Pulmonary artery endothelial cell (primary cell): ENCODE results near the gene SLC6A12. TPM values are rescaled to one million over a fixed set of nuclear protein-coding genes. Genes with fewer than 3 reads are reported as not detected.

ENCODE experiments used
- DNase-seq: peaks from one replicate; pipeline ENCODE4 v3.0.0-alpha.2; 2011; ENCODE audit warnings: low read depth, low spot score
- total RNA-seq: library from RNA; depleted of rRNA; stranded (reverse); fragments of >200 nt; gene quantifications from 2 replicates; pipeline ENCODE4 v1.2.3, GENCODE V29; 2014

The SLC6A12 gene
- total RNA-seq, 1 donor from 2014 or later, result not detected

DNA sequence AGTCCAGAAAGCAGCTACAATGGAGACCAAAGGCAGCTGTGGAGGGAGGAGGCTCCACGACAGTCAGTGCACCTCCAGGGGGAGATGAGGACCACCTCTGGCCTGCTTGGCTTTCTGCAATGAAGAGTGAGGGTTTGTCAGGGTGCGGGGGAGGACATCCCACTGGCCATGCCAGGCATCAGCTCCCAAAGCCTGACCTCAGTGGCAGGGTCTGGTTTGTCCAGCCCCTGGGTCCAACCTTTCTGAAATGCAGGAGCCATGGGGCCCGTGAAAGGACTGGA lies 35.2 kb downstream of the SLC6A12 start:
- no peak for DNase-seq

DNA sequence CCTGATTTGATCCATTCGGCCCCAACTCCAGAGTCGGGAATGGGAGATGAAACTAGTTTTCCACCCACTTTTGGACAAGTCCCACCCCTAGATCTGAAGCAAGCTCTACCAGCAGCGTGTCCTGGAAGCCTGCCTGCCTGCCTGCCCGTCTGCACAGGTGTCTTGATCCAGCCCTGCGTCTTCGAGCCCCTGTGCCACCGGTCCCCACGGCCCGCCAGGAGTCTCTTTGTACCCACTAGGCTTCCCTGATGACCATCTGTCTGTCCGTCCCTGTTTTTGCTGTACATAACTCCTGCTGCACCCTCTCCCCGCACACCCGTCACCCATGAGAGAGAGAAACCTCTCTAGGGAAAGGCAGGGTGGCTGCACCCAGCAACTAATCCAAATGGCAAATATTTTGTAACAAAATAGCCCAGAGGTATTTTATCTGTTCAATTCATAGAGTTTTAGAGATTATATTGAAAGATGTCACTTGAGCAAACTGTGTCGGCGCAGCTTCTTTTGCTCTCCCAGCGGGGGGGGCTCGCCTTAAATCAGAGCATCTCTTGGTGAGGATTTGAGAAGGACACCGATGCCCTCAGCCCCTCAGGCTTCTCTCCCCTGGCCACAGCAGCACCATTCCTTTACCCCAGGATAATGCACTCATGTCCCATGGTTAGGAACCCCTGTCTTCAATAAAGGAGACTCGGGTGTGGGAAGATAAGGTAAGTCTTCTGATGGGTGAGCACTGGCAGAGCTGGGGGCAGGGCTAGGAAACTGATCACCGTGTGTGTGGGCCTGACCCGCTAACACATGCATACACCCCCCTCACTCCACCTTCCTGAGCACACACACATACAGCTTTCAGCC lies 35.8 kb downstream of the SLC6A12 start:
- no peak for DNase-seq

GRCh38 chr12:177336-177979 lies 36.5 kb downstream of the SLC6A12 start:
- DNase-seq, result no peak

DNA sequence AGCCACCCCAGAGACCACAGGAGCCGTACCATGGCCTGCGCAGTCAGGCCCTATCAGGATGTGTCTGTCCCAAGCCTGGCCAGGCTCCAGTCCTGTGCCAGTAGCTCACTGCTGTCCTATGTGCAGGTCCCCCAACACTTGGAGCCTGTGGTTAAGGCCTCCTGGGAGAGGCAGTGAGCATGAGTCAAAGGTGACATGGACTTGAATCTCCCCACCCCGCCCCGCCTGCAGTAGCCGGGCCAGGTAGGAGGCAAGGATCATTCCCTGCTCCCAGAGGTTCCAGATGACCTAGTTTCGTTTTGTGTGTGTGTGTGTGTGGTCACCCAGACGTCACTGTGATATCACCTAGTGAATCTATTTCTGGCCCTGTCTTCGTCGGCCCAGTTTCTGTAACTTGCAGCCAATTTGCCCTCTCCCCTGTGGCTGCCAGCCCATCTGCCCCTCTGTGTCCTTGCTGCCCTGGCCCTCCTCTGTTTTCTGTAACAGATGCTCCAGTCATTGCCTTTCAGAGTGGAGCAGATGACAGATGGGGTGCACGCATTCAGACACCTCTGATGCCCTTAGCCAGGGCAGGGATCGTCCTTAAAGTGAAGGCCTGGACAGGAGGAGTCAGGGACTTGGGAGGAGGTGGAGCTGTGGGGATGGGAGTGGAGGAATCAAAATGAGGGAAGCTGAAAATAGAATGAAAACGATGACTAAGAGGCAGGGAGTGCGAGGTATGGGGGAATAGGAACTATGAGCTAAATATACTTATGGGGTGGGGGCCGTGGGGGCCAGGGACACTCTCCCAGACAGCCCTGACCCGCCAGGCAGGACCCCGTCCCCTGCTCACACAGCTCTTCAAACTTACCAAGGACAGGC lies 37.4 kb downstream of the SLC6A12 start:
- DNase-seq, result no peak

DNA sequence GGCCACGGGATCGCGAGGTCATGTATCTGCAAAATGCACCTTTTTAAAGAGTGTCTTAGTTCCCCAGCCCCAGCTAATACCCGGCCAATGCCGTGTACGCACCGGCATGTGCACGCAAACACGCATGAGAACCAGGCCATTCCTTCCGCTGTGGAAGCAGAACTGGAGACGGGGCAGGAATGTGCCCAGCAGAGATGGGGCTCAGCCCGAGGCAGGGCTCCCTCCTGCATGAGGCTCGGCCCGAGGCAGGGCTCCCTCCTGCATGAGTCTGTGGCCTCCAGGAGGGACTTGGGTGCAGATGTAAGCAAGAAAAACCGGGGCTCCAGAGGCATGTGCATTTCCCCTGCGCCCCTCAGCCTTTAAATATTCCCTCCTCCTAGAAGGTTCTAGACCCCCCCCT lies 38.2 kb downstream of the SLC6A12 start:
- DNase-seq, result no peak

- DNase-seq, result no peak
Observed at GRCh38 chr12:175250-175649, 38.7 kb downstream of the SLC6A12 start.

DNA sequence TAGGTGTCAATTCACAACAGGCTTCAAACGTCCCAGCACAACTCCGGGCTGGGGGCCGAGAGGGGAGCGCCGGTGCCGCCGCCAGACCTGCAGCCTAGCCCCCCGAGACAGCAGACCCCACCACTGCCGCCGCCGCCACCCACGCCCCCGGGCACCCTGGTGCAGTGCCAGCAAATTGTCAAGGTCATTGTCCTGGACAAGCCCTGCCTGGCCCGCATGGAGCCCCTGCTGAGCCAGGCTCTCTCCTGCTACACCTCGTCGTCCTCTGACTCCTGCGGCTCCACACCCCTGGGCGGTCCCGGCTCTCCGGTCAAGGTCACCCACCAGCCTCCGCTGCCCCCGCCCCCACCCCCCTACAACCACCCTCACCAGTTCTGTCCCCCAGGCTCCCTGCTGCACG lies 39.4 kb downstream of the SLC6A12 start:
- no peak for DNase-seq

DNA sequence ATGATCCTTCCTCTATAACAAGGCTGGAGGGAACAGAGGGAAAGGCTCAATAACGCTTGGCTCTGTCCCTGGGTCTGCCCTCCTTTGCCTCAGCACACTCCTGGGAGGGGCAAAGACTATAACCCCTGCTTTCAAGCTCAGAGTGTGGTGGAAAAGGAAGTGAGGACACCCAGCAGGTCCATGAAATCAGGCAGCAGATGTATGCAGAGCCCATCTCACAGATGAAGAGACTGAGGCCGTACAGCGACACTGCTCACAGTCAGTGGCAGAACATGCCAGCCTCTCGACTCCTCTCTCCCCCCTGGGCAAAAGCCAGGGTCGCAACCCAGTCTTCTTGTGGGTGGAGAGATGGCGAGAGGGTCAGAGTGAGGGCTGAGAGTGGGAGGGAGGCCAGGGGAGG lies 39.8 kb downstream of the SLC6A12 start:
- no peak for DNase-seq

DNA sequence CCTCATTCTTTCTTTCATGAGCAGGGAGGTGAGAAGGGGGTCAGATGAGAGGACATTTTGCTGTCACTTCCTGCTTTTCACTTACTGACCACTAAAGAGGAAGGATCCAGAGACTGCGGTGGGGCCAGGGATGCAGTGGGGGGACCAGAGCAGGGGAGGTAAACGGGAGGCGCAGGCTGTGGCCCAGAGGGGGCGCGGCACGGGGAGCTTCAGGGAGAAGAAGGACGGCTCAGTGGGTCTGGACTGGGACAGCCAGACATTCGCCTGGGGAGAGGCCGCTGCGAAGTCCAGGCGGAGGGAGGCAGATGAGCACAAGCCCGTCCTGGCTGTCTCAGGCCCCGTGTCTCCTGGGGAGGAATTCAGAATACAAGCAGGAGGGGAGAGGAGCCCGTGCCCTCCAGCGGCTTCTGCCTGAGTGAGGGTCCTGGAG lies 41.2 kb downstream of the SLC6A12 start:
- no peak for DNase-seq

DNA sequence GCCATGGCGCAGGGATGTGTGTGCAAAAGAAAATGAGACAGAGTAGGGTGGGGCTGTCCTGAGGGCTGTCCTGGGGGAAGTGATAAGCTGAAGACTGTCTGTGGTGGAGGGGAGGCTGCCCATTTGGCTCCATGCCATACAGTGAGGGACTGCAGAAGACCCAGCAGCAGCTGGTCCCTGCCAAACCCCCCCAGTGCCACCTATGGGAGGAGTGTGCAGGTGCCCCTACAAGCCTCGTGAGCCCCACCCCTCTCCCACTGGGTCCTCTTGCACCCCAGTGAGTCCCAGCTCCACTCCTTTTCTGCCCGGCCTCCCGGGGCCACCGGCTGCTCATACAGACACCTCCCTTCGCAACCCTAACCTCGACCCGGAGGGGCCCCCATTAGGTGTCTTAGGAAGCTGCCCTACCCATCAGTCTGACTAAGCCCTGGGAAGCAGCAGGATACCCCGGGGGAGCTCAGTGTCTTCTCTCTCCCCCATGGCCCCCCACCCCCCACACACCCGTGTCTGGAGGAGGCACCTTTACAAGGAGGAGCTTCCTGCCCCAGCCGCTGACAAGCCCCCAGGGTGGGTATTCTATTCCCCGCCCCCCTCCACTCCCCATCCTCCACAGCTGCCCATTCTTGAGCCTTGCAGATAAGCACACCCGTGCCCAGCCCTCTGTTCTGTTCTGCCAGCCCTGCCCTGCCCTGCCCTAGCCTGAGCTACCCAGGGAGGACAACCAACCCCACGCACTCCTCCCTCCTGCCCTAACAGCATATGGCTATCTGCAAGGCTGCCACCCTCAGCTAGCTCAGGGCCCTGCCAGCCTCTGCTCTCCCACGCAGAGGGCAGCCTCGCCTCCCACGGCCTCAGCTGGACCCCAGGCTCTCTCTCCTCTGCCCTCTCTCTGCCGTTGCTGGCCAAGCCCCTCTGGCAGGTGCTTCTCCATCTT lies 41.9 kb downstream of the SLC6A12 start:
- DNase-seq, result no peak

DNA sequence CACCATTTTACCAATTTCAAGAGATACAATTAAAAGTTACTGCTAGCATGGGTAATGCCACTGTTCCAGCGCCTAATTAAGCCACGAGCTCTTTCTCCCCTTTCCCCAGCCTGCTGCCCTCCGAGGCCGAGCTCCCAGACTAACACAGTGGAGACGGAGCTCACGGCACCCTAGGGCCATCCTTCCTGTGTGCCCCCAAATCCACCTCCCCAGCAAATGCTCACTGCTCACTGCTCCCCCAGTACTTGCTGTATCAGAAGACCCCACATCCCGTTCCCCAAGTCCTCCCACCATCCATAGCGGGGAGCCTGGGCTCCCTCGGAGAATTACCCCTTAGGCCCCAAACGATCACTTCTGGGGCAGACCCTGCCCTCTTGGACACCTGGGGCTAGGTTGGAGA lies 42.7 kb downstream of the SLC6A12 start:
- no peak for DNase-seq

DNA sequence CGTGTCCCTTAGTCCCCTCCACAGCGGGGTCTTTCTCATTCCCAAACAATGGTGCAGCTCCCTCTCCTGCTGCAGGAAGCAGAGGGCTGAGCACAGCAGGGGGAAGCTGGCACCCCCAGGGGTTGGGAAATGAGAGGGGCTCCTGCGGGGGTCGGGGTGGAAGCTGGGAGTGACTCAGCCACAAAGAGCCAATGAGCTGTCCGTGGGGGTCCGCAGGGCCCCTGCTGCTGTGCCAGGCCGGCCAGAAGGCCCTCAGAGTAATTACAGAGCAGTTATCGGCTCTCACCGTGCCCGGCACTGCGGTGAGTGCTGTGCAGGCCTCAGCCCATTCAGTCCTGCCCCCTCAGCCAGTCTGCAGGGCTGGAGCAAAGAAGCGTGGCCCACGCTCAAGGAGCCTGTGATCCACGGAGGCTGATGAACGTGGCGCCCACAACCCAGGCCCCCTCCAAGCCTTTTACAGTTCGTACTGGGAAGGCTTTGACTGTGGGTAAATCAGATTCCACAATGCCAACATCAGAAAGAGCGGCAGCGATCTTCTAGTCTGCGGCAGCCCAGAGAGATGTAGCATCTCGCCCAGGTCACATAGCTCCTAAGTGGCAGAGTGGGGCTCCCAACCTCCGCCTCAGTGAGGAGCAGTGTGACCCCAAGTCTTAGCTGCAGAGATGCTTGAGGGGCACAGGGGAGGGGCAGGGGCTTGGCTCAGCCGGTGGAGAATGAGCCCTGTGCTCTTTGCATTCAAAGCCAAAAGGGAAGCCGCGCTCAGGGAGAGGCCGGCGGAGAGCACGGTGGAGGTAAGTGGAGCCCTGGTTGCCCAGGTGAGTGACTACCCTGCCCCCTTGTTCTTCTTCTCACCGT lies 43.4 kb downstream of the SLC6A12 start:
- no peak for DNase-seq

GRCh38 chr12:169528-170370 lies 44.2 kb downstream of the SLC6A12 start:
- DNase-seq, result no peak

- DNase-seq, result no peak
Observed at GRCh38 chr12:168763-169525, 45.0 kb downstream of the SLC6A12 start.

- no peak for DNase-seq
Observed at GRCh38 chr12:167959-168600, 45.9 kb downstream of the SLC6A12 start.

GRCh38 chr12:166425-167075 lies 47.4 kb downstream of the SLC6A12 start:
- no peak for DNase-seq

- DNase-seq, result no peak
Observed at GRCh38 chr12:165862-166368, 48.0 kb downstream of the SLC6A12 start.
